IPS-18a (cell line): ENCODE data around the gene NR1I3.
A peak's percentile ranks its signal among the peaks of the same experiment; 100 is the strongest.
"Not testable (repeated sequence)": the region's sequence is repeated elsewhere in the genome, so short reads cannot be mapped to it uniquely, and the experiment has no call there.

Source experiments
- H3K27ac ChIP-seq: one replicate; pipeline ENCODE4 v1.5.1; 2013; ENCODE audit warnings: low read length
- H3K27me3 ChIP-seq: one replicate; pipeline ENCODE4 v1.6.1; 2013; ENCODE audit warnings: mild to moderate bottlenecking, low read length; ENCODE audit not compliant: control insufficient read depth, insufficient read depth
- H3K36me3 ChIP-seq: one replicate; pipeline ENCODE4 v1.6.1; 2013; ENCODE audit warnings: low read depth, low read length; ENCODE audit not compliant: control insufficient read depth
- H3K4me1 ChIP-seq: one replicate; pipeline ENCODE4 v1.6.1; 2013; ENCODE audit warnings: low read depth, low read length; ENCODE audit not compliant: control insufficient read depth
- H3K4me3 ChIP-seq: one replicate; pipeline ENCODE4 v1.5.1; 2013; ENCODE audit warnings: low read length
- H3K9ac ChIP-seq: one replicate; pipeline ENCODE4 v1.6.1; 2013; ENCODE audit warnings: mild to moderate bottlenecking, low read length, moderate library complexity
- H3K9me3 ChIP-seq: one replicate; pipeline ENCODE4 v1.6.1; 2013; ENCODE audit warnings: low read depth, low read length; ENCODE audit not compliant: control insufficient read depth

Gene NR1I3

GRCh38 chr1:161225534-161226319 lies 12.3 kb downstream of the NR1I3 start, which contains the start of gene TOMM40L:
TSS of gene TOMM40L (plus strand) at chr1:161226060. CDS start at chr1:161226490, 430 bp downstream.
- Histone ChIP-seq H3K27me3 (no peaks in the 10 kb centered on the region), H3K4me1 (peaks cover 8% of the 10 kb centered on the region), H3K36me3 (peaks cover 13% of the 10 kb centered on the region), H3K9ac (peak within 1 kb of the TSS; percentile 47), H3K4me3 (peak within 1 kb of the TSS; percentile 75), H3K9me3 (no peaks in the 10 kb centered on the region), H3K27ac (no peak within 1 kb of the TSS)

- H3K27ac ChIP-seq, result no peak overlapping the region
- H3K9ac ChIP-seq, result no peak overlapping the region
Observed at GRCh38 chr1:161225178-161225533, 12.8 kb downstream of the NR1I3 start.

GRCh38 chr1:161224695-161225087 lies 13.3 kb downstream of the NR1I3 start:
- not testable (repeated sequence) for H3K27ac ChIP-seq, H3K4me1 ChIP-seq, H3K9me3 ChIP-seq, H3K27me3 ChIP-seq, H3K9ac ChIP-seq, H3K4me3 ChIP-seq
- peaks cover 13% of the 10 kb centered on the region for H3K36me3 ChIP-seq

More at GRCh38 chr1:161225178-161225533, 12.8 kb downstream of the NR1I3 start:
- Histone ChIP-seq H3K9me3 (no peaks in the 10 kb centered on the region), H3K36me3 (peaks cover 13% of the 10 kb centered on the region), H3K4me1 (peaks cover 8% of the 10 kb centered on the region), H3K27me3 (no peaks in the 10 kb centered on the region), H3K4me3 (peak overlapping the region; percentile 11)

GRCh38 chr1:161223805-161224694 lies 14.0 kb downstream of the NR1I3 start:
- Histone ChIP-seq H3K9me3 (no peaks in the 10 kb centered on the region), H3K27me3 (no peaks in the 10 kb centered on the region), H3K9ac (no peak overlapping the region), H3K4me1 (peaks cover 8% of the 10 kb centered on the region), H3K27ac (no peak overlapping the region), H3K4me3 (no peak overlapping the region), H3K36me3 (peaks cover 10% of the 10 kb centered on the region)

GRCh38 chr1:161222175-161223019 lies 15.6 kb downstream of the NR1I3 start:
- Histone ChIP-seq H3K36me3 (no peaks in the 10 kb centered on the region), H3K9ac (no peak overlapping the region), H3K9me3 (no peaks in the 10 kb centered on the region), H3K27me3 (no peaks in the 10 kb centered on the region), H3K27ac (no peak overlapping the region), H3K4me3 (no peak overlapping the region), H3K4me1 (peaks cover 21% of the 10 kb centered on the region)

GRCh38 chr1:161220002-161220401 lies 18.0 kb downstream of the NR1I3 start:
- Histone ChIP-seq H3K4me3 (no peak overlapping the region), H3K9me3 (no peaks in the 10 kb centered on the region), H3K27me3 (no peaks in the 10 kb centered on the region), H3K4me1 (peaks cover 13% of the 10 kb centered on the region), H3K36me3 (peaks cover 2% of the 10 kb centered on the region), H3K27ac (no peak overlapping the region), H3K9ac (no peak overlapping the region)

GRCh38 chr1:161219078-161219892 lies 18.7 kb downstream of the NR1I3 start:
- Histone ChIP-seq H3K27ac (no peak overlapping the region), H3K9ac (no peak overlapping the region)

GRCh38 chr1:161218301-161219077 lies 19.5 kb downstream of the NR1I3 start:
- Histone ChIP-seq H3K9me3 (no peaks in the 10 kb centered on the region), H3K27me3 (no peaks in the 10 kb centered on the region), H3K9ac (no peak overlapping the region), H3K36me3 (peaks cover 14% of the 10 kb centered on the region), H3K4me1 (peaks cover 13% of the 10 kb centered on the region), H3K4me3 (no peak overlapping the region), H3K27ac (no peak overlapping the region)

More at GRCh38 chr1:161219078-161219892, 18.7 kb downstream of the NR1I3 start:
- H3K4me1 ChIP-seq, result peaks cover 13% of the 10 kb centered on the region
- H3K27me3 ChIP-seq, result no peaks in the 10 kb centered on the region
- peaks cover 6% of the 10 kb centered on the region for H3K36me3 ChIP-seq
- no peak overlapping the region for H3K4me3 ChIP-seq
- H3K9me3 ChIP-seq, result no peaks in the 10 kb centered on the region

- Histone ChIP-seq H3K4me1 (peaks cover 13% of the 10 kb centered on the region), H3K4me3 (no peak overlapping the region), H3K9me3 (no peaks in the 10 kb centered on the region), H3K9ac (no peak overlapping the region), H3K36me3 (peaks cover 21% of the 10 kb centered on the region), H3K27ac (no peak overlapping the region), H3K27me3 (no peaks in the 10 kb centered on the region)
Observed at GRCh38 chr1:161217831-161218230, 20.2 kb downstream of the NR1I3 start.
